GM18517 (cell line): ENCODE data around the gene RGMB.
"Not testable (repeated sequence)": the region's sequence is repeated elsewhere in the genome, so short reads cannot be mapped to it uniquely, and the experiment has no call there.

ENCODE experiments used
- ATAC-seq: cut with Tn5 transposase; IDR thresholded peaks from one replicate; pipeline ENCODE4 v1.9.1; 2021; ENCODE audit warnings: mild to moderate bottlenecking, moderate library complexity; ENCODE audit not compliant: unreplicated experiment

The RGMB gene

GRCh38 chr5:98773464-98774191, at the start of gene RGMB:
TSS of gene RGMB (plus strand) at chr5:98773663. CDS start at chr5:98774071, 408 bp downstream.
- peak; percentile 70 for ATAC-seq

- no peak for ATAC-seq
These were observed 47.2 kb upstream of the RGMB start for GRCh38 chr5:98726258-98726657.

GRCh38 chr5:98727686-98728085, 45.8 kb upstream of the RGMB start:
- no peak for ATAC-seq

- ATAC-seq: no peak
These were observed 38.8 kb upstream of the RGMB start for GRCh38 chr5:98734646-98735045.

- ATAC-seq: no peak
These were observed 37.5 kb upstream of the RGMB start for GRCh38 chr5:98735806-98736507.

- no peak for ATAC-seq
These were observed 36.7 kb upstream of the RGMB start for GRCh38 chr5:98736753-98737152.

- ATAC-seq: not testable (repeated sequence)
These were observed 36.0 kb upstream of the RGMB start for GRCh38 chr5:98737441-98737840.

- ATAC-seq: not testable (repeated sequence)
These were observed 34.8 kb upstream of the RGMB start for GRCh38 chr5:98738481-98739149.

GRCh38 chr5:98741926-98742325, 31.5 kb upstream of the RGMB start:
- no peak for ATAC-seq

GRCh38 chr5:98742396-98743073, 30.9 kb upstream of the RGMB start:
- ATAC-seq: no peak

- not testable (repeated sequence) for ATAC-seq
These were observed 25.2 kb upstream of the RGMB start for GRCh38 chr5:98748259-98748658.

- ATAC-seq: no peak
These were observed 24.4 kb upstream of the RGMB start for GRCh38 chr5:98749046-98749445.

GRCh38 chr5:98750693-98751092, 22.8 kb upstream of the RGMB start:
- ATAC-seq: peak; percentile 70

GRCh38 chr5:98752331-98752730, 21.1 kb upstream of the RGMB start:
- not testable (repeated sequence) for ATAC-seq

- not testable (repeated sequence) for ATAC-seq
These were observed 20.7 kb upstream of the RGMB start for GRCh38 chr5:98752801-98753200.

- no peak for ATAC-seq
These were observed 20.0 kb upstream of the RGMB start for GRCh38 chr5:98753507-98753906.

- ATAC-seq: no peak
These were observed 18.1 kb upstream of the RGMB start for GRCh38 chr5:98755406-98755805.

GRCh38 chr5:98757978-98758377, 15.5 kb upstream of the RGMB start:
- ATAC-seq: no peak

- no peak for ATAC-seq
These were observed 10.3 kb upstream of the RGMB start for GRCh38 chr5:98763001-98763630.

GRCh38 chr5:98765815-98766214, 7.6 kb upstream of the RGMB start:
- ATAC-seq: no peak

GRCh38 chr5:98767581-98767980, 5.9 kb upstream of the RGMB start:
- ATAC-seq: no peak
